CMK (cell line): ENCODE data around the gene PLXNA2.

Experiments
- DNase-seq: peaks from one replicate; pipeline ENCODE4 v3.0.0-alpha.2; 2010; ENCODE audit warnings: low read depth

The PLXNA2 gene, protein sequence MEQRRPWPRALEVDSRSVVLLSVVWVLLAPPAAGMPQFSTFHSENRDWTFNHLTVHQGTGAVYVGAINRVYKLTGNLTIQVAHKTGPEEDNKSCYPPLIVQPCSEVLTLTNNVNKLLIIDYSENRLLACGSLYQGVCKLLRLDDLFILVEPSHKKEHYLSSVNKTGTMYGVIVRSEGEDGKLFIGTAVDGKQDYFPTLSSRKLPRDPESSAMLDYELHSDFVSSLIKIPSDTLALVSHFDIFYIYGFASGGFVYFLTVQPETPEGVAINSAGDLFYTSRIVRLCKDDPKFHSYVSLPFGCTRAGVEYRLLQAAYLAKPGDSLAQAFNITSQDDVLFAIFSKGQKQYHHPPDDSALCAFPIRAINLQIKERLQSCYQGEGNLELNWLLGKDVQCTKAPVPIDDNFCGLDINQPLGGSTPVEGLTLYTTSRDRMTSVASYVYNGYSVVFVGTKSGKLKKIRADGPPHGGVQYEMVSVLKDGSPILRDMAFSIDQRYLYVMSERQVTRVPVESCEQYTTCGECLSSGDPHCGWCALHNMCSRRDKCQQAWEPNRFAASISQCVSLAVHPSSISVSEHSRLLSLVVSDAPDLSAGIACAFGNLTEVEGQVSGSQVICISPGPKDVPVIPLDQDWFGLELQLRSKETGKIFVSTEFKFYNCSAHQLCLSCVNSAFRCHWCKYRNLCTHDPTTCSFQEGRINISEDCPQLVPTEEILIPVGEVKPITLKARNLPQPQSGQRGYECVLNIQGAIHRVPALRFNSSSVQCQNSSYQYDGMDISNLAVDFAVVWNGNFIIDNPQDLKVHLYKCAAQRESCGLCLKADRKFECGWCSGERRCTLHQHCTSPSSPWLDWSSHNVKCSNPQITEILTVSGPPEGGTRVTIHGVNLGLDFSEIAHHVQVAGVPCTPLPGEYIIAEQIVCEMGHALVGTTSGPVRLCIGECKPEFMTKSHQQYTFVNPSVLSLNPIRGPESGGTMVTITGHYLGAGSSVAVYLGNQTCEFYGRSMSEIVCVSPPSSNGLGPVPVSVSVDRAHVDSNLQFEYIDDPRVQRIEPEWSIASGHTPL (N-terminal part only)

DNA sequence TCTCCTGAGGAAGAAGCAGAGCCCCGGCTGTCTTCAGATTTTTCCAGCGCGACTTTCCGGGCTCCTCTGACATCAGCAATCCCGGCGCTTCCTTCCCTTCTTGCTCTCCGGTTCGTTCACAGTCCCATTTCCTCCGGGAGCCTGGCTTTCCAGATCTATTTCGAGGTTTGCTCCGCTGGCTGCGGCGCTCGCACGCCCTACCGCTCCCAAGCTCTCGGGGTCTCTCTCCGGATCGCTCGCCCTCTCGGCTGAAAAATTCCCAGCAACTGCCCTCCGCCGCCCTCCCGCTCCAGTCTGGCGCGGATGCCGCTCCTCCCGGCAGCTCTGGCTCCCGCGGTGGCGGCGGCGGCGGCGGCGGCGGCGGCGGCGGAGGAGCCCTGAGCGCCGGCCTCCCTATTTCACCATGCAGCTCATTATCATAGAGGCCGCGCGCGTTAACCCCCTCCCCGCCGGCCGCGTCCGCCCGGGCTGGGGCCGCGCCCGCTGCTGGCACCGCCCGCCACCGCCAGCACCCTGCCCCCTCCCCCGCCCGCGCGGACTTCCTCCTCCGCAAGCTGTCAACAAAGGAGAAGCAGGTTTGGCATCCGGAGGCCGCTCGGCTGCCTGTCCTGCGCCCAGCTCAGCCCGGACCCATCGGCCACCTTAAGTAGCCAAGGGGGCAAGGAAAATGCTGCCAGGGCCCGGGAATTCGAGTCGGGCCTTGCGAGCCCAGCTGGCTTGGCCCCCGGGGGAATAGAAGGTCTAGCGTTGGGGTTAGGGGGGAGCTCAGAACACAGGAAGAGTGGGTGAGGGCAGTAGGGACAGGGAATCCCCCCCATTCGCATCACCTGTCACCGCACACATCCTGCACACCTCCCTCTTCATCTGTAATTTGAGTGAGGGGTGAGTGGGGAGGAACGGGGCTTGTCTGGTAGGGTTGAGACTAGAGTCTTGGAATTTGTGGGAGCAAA is at the start of gene PLXNA2:
PLXNA2 (minus strand) TSS at position 418 of the 950 bp plus-strand sequence. CDS start 26,462 bp downstream, outside the sequence.
- peak; percentile 67 for DNase-seq

DNA sequence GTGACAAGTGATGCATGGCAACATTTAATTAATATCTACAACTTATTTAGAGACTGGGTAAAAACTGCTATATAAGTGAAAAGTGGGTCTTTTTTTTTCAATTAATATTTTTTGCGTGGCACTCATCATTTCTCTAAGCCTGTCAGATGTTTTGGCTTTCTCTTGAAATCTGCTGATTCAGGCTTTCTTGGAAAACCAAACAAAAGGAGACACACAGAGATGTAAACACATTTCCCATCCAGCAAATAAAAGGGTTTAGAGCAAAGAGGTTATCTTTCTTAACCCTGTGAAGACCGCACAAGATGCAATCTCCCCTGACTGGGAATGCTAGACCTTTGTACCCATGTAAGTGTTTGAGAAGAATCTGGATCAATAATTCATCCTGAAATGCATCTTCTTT is 48.7 kb upstream of the PLXNA2 start:
- no peak for DNase-seq

DNA sequence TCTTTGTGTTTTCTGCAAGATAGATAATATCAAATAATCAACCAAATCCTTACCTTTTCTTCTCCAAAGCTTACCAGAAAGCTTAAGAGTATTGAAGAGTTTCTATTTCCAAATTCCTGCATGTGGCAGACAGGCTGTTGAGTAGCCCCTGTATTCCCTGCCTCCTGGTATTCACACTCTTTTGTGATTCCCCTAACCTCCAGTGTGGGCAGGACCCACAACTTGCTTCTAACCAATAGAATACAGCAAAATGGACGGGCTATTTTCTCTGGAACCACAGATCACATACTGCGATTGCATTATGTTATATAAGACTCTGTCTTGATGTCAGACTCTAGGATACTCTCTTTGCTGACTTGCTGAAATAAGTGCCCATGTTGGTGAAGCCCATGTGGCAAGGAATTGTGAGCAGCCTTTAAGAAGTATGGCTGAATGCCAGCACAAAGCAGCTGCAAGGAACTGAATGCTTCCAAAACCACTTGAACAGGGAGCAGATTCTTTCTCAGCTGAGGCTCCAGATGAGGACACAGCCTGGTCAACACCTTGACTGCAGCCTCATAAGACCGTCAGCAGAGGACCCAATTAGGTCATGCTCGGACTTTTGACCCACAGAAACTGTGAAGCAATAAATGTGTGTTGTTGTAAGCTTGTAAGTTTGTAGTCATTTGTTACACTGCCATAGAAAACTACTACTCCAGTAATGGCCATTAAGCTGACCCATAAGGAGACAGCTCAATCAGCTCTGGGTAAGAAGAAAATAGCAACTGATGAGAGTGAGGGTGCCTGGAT is 47.9 kb upstream of the PLXNA2 start:
- no peak for DNase-seq

DNA sequence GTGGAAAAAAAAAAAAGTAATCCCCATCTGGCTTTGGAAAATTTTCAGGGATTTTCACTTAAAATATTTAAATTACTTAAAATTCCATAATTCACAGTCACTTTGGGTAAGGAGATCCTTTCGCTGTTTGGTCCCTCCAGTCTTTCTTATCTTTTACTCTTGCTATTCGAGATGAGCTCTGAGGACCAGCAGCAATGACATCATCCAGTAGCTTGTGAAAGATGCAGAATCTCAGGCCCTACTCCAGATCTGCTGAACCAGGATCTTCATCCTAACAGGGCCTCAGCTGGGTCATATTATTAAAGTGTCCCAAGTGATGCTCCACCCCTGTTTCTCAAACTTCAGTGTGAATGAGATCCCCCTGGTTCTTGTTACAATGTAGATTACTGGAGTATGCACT is 46.9 kb upstream of the PLXNA2 start:
- DNase-seq: no peak

DNA sequence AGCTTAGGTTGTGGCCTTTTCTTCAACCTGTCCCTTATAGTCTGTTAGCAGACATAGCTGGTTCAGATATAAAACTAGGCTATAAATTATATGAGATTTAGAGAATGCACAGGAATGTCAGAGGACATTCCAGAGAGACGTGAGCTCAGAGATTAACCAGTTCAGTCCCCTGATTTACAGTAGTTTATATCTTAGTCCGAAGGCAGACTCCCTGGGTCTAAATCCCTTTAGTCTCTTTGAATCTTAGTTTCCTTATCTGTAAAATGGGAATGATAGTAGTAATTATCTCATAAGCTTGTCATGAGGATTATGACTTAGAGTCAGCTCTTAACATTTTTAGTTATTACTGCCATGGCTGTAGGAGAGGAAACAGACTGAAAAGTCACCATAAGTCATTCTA is 45.5 kb upstream of the PLXNA2 start:
- DNase-seq: no peak

DNA sequence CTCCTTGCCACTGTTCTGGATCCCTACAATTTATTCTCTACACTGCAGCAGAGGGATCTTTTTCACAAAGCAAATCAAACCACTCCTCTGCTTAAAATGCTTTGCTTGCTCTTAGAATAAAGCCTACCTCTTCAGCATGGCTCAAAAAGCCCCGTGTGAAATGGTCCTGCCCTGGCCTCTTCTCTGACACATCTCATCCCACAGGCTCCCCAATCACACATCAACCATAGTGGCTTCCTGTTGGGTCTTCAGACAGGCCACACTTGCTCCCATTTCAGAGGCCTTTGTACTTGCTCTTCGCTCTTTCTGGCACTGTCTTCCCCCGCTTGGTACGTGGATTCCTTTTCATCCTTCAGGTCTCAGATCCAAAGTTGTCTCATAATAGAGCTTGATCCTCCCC is 44.3 kb upstream of the PLXNA2 start:
- DNase-seq: no peak

DNA sequence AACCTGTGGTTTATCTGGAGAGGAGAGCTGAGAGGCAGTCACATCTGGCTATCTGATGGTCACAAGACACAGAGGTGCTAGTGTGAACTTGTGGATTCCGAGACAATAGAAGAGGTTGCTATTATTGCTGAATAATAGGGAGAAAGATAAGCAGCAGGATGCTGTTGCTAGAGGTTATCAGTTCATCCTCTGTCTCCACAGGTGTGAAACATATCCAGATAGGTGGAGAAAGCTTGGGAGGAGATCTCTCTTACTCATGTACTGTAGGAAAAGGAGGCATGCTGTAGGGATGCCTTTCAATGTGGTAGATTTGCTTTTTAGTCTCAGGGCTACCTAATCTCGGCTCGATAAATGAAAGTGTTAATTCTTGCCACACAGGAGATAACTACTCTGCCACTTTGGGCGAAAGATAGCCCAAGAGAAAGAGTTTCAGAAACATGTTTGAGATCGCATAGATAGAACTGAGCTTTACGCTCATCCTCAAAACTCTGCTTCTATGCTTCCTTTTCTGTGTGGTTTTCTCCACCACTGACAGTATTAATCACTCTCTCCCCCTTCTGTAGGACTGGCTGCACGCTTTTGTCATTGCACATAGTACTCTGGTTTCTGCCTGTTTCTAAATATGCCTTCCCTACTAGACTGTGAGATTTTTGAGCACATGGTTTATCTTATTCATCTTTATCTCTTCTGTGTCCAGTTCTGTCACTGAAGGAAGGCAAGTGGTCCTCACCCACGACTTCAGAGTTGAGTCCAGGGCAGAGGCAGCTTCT is 36.7 kb upstream of the PLXNA2 start:
- DNase-seq: no peak

DNA sequence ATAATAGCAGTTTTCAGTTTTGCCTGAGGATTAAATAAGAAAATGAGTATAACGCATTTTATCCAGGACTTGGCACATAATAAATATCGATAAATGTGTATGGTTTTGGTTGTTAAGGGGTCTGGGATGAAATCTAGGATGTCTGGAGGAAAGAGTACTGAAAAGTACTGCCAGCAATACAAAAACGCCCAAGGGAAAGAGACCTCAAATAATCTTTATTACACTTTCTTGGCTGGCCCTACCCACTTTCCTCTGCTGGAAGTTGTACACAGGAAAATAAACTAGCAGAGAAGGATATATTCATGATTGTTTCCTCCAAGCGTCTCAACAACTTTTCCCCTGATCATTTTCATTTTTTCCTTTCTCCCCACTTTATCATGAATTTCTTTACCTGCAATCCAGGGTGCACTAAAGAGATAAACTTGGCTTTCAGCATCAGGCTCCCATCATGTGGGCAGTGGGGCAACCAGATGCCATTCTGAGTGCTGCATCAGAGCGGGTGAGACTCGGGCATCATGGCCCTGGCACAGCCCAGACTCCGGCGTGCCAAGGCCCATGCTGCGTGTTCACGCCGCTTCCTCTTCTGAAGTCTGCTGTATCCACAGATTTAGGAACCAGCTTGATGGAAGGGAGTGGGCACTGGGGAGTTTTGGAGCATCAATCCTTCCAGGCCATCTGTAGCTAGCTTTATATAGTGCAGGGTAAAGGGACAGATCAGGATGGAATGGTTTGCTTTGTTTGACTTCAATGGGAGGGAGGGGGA is 35.8 kb upstream of the PLXNA2 start:
- DNase-seq: no peak

DNA sequence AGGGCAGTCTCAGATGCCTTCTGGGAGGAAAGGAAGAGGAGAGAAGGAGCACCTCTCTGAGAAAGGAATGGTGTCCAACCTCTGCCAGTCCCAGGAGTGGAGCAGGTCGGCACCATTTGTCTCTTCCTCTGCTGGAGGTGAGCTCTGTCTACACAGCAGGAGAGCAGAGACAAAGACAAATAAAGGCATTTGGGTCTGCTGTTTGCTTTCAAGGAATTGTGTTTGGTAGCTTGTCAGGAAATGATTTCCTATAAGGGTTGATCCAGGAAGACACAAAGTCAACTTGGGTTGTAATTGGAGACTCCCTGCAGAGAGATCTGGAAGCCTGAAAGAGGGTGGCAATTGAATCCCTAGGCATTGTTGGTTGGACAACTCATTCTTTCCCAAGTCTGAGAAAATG is 34.5 kb upstream of the PLXNA2 start:
- DNase-seq: no peak

DNA sequence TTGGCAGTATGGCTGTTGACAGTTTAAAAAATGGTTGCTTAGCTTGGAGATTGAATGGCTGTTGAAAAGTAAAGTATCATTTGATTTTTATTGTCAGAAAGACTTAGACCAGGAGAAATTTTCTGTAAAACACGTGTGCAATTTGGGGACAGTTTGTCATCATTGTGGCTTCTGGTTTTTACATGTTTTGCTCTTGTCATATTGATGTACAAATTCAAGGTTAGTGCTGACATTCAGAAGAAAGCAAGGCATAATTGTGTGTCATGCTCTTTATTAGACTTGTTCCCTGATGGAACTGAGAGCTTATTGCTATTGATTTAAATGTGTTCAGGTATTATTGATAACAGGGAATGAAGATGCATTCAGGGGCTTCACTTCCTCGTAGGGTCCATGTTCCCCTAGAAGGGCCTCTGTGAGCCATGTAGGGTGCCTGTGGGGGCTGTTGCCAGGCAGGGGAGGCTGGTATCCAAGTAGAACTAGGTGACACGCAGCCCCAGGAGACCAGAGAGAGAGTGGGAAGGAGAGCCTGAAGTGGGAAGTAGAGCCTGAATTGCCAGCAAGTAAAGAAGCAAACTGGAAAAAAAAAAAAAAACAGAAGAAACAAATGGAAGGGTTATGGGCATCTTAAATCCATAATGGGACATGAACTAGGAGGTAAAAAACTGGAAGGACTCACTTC is 32.7 kb upstream of the PLXNA2 start:
- no peak for DNase-seq

DNA sequence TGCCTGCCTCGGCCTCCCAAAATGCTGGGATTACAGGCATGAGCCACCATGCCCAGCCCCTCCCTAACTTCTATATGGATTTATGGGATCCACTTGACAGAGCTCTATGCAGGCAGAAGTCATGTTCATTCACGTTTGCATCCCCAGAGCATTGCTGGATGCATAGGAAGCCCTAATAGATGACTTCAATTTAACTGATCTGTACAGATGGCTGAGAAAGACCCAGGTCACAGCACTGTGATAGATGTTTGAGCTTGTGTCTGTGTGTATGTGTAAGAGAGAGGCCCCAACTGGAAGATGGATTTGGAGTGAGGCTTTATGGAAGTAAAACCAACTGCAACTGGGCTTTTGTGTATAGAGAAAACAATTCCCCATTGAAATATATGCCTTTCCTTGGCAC is 30.9 kb upstream of the PLXNA2 start:
- DNase-seq: no peak

DNA sequence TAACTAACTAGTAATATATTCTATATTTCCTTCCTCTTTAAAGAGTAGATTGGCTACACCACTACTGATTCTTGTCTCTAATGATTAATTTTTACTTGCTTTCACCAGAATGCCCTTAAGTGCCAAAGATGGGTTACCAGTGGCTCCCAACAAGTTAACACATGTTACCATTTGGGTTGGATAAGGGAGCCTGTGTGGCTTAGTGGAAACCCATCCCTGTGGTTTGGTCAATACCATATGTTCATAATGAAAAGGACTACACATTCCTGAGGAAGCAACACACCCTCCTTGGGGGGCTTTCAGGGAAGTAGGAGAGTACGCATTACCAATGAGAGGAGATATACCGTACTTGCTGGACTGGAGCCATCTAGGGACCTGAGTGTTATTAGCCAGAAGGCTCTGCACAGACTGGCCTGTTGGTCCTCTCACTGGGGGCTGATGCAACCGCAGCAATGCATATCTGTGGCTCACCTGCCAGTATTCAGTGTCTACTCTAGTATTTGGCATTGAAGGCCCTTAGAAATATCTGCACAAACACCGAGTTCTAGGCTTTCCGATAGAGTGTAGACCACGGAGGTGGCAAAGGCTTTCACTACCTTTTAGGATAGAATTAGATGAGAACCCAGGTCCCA is 29.3 kb upstream of the PLXNA2 start:
- DNase-seq: no peak

DNA sequence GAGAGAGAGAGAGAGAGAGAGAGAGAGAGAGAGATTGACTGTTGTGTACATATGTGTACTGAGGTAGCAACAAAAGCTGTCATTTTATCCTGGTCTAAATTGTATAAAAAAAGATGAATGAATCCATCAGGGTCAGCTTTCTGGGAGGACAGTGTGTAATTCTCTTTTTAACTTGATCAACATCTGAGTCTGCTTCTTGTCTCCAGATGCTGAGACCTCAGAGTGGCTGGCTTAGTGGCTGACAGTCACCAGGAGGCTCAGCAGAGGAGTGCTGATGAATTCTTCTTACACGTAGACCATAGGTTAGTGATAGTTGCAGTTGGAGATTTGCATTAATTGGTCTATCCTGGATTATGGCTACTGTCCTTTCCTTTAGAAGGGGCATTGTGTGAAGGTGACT is 28.5 kb upstream of the PLXNA2 start:
- DNase-seq: no peak

DNA sequence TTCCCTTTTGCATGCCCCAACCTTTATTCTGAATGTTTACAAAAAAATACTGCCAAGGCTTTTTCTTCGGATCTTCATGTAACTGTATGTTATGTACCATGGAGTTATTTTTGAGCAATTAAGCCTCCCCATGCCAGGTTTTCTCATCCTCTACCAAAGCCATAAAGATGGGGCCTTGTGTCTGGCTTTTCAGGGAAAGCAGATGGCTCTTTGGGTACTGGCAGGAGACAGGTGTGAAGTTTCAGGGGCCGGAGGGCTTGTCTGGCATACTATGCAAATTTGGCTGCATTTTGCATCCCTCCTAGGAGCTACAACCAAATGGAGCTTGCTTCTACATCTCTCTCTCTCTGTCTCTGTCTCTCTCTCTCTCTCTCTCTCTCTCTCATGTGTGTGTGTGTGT is 28.1 kb upstream of the PLXNA2 start:
- DNase-seq: no peak

DNA sequence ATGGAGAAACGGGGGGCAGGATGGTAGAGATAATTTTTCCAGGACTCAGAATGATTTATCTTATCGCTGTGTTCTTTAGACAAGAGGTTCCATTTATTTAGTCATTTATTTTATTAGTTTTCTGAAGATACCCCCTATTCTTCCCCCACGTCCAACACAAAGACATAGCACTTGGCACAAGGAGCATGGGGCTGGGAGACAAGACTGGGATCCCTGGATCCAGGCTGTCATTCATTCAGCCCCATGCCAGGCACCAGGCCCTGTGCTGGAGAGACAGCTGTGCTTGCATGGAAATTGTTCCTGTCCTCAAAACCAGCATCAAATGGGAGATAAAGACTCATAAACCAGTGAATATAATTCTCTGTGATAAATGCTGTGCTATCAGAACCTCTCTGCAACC is 27.1 kb upstream of the PLXNA2 start:
- no peak for DNase-seq

DNA sequence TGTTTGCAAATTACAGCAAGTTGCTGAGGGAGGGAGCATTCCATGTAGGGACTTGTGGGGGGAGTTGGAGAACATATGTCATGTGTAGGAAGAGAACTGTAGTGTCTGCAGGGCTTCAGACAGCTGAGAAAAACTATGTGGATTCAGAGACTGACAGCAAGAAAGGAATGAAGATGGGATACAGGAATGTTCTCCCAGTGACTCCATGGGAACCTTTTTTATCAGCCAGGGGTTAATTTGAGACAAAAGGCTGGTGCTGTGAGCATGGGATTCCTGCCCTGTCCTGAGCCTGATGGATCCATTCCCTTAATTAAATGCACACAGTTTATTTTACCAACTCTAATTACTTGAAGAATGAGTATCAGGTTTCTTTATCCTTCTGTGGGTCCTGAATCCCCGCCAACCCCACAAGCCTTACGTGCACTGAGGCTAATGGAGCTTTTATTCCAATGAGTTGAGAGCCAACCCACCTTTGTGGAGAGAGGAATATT is 26.5 kb upstream of the PLXNA2 start:
- DNase-seq: no peak

DNA sequence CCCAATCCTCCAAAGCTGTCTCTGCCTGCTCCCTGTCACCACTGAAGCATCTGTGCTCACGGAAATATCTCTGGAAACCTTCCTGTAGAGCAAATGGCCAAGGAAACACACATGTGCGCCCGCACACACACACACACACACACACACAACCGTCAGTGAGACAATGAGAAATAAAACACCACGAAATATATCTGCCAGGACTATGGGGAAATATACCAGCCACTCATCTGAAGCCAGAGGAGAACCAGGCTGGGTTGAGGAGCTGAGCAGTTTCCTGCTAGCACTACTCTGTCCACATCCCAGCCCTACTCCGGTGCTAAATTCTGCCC is 25.1 kb upstream of the PLXNA2 start:
- no peak for DNase-seq
